Measurements from ENCODE around the gene SLC6A7. TPM values are rescaled to one million over a fixed set of nuclear protein-coding genes. Genes with fewer than 3 reads are reported as not detected.

Gene SLC6A7
- total RNA-seq, 1 donor from 2014 or later: not detected

DNA sequence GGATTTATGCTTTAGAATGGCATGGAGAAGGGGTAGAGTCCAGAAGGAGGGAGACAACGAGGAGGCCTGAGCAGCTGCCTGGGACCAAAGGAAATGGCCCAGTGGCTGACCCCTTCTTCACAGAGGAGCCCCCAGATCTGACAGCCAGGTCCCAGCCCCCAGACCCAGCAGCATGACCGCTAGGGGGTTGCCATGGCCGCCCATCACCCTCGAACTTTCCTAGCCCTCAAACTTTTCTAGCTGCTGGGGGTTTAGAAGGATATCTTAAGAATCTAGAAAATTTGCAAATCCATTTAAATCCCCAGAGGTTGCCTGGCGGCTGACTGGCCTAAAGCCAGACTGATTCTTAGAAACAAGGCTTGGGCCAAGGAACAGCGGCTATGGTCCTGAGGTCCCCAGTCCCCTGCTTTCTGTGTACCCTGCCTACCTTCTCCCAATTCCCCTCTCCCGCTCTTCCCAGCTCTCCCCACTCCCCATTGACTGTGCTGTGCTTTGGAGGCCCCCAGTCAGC is 35.2 kb upstream of the SLC6A7 start:
- no peak for DNase-seq (ENCODE audit: low spot score)
- intact Hi-C loops (cut with DNase I): no loop called here

DNA sequence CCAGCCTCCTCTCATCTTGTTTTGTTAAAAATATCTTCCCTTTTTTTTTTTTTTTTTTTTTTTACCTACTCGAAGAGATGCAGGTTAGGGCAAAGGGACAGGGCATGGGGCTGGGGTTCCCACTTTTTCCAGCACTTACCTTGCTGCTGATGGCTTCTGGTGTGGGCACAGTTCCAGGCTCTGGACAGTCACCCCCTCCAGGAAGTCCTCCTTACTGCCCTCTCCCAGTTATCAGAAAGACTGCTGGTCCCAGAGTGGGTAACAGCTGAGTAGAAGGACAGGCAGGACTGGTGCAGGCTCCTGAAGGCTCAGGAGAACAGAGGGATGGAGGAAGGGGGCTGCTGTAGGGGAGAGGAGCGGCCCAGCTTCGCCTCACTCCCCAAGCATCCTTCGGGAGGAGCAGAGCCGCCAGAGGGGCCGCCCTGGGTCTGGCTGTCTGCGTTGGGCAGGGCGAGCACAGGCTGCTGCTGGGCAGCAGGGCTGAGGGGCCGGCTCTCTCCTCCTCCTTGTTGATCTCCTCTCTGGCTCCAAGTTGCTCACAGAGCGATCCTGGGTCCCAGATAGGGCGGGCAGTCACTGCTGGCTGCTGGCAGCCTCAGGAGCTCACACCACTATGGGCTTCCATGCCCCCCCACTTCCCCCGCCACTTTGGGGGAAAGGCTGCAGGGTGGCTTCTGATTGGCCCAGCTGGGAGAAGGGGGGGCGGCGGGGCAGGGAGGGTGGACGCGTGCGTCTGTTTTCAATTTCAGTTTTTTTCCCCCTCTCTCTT is 34.4 kb upstream of the SLC6A7 start, which contains the start of gene PDGFRB:
Gene PDGFRB (minus strand): TSS at position 588 of the 769 bp plus-strand sequence. CDS start 18,798 bp downstream, outside the sequence.
- intact Hi-C loops (cut with DNase I): loop anchor here (2.0 kb wide), 1 partner anchor 15 kb away; no protein-coding TSS in a partner anchor
- peak; percentile 88 for DNase-seq (ENCODE audit: low spot score)

DNA sequence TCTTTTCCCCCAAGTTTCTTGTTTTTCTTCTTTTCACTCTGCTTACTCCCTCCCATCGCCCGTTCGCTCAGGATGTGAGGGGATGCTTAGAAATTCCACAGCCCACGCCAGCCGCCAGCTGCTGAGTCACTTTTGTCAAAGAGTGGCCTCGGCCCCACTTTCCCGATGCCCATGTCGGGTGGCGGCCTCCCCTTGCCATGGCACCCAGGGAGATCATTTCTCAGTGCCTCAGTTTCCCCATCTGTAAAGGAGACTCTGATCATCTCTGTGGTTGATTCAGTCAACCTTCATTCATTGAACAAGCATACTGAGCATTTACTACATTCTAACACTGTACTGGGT is 33.9 kb upstream of the SLC6A7 start:
- intact Hi-C loops (cut with DNase I): loop anchor here (2.0 kb wide), 1 partner anchor 15 kb away; no protein-coding TSS in a partner anchor
- no peak for DNase-seq (ENCODE audit: low spot score)

DNA sequence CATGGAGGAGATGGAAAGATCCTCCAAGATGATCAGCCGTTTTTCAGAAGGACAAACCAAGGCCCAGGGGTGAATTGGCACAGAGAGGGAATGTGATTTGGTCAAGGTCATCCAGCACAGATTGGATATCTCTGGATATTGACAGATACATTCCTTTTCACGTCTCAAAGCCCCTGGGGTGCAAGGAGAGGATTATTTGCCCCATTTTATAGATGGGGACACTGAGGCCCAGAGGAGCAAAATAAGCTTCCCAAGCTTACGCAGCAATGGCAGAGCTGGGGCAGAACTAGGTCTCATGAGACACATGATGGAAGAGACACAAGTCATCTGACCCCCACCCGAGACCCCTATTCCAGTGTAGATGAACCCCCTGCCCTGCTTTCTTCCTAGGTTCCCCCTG is 33.3 kb upstream of the SLC6A7 start:
- intact Hi-C loops (cut with DNase I): loop anchor here (2.0 kb wide), 1 partner anchor 16 kb away; no protein-coding TSS in a partner anchor
- no peak for DNase-seq (ENCODE audit: low spot score)

DNA sequence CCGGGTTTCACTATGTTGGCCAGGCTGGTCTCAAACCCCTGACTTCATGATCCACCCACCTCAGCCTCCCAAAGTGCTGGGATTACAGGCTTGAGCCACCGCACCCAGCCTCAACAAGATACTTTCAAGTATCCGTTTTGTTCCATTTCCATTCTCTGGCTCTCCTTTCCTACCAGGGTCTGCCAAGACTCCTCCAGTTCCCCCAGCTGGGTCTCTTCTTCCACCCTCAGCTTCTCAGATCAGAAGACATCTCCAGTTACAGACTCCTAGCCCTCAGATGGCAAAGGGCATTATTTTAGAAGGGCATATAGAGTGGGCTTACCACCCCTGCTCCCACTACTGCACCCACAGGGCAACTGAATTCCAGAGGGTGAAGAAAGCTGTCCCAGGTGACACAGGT is 32.7 kb upstream of the SLC6A7 start:
- no peak for DNase-seq (ENCODE audit: low spot score)
- intact Hi-C loops (cut with DNase I): loop anchor here (2.0 kb wide), 1 partner anchor 16 kb away; no protein-coding TSS in a partner anchor

DNA sequence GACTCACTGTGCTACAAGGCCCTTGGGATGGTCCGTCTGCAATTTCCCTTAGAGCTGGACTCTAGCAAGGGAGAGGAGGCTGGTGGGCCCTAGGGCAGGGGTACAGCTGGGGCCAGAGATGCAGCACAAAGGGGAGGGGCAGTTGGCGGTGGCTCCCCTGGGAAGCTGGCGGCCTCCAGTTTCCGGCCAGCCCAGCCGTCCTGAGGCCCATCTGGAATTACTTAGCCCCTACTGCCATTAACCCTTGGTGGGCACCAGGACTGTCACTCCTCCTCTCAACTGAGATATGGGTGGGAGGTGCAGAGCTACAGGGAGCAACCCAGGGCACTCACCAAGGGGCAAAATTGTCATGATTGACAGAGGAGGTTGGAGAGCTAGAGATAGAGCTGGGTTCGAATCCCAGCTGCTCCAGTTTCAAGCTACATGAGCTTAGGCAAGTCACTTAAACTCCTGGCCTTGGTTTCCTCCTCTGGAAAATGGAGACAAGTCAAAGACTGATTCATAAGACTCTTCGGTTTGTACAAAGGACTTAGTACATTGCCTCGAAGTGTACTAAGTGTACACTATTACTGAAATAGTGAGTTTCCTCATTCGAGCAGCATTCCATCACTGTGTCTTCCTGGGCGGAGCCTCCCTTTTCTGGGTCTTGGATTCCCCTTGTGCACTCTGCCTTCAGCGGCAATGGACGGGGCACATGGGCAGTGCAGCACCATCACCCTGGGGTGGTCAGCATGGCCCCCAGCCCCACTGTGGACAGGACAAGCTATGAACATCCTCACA is 31.5 kb upstream of the SLC6A7 start:
- intact Hi-C loops (cut with DNase I): no loop called here
- DNase-seq (ENCODE audit: low spot score): no peak

DNA sequence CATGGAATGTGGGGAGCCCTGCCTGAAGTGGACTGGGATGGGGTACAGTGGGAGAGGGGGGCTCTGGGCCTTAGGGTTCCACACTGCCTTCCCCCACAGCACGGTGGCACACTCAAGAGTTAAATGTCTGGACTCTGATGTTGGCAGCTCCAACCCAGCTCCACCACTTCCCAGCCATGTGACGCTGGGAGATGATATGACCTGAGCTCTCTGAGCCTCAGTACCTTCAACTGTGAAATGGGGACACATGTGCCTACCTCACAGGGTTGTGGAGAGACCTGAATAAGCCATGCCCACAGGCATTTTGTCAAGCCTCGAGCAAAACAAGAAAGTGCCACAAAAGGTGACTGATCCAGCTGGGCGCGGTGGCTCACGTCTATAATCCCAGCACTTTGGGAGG is 30.8 kb upstream of the SLC6A7 start:
- intact Hi-C loops (cut with DNase I): no loop called here
- no peak for DNase-seq (ENCODE audit: low spot score)

DNA sequence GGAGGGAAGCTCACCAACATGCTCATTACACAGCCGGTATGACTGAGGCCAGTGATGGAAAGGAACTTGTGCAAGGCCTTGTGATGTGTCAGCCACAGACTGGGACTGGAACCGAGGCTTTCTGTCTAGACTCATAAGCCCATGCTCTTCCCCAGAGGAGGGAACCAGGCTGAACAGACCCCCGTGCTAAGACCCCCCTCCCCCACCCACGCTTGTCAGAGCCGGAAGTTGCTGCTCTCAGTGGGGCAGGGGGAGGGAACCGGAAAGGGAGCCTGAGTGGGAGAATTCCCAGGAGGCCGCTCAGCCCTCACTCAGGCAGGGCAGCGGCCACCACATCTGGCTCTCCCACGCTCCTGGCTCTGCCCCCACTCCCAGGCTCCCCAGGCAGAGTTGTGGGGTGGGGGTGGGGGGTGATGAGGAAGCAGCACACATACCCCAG is 30.1 kb upstream of the SLC6A7 start:
- intact Hi-C loops (cut with DNase I): no loop called here
- no peak for DNase-seq (ENCODE audit: low spot score)

DNA sequence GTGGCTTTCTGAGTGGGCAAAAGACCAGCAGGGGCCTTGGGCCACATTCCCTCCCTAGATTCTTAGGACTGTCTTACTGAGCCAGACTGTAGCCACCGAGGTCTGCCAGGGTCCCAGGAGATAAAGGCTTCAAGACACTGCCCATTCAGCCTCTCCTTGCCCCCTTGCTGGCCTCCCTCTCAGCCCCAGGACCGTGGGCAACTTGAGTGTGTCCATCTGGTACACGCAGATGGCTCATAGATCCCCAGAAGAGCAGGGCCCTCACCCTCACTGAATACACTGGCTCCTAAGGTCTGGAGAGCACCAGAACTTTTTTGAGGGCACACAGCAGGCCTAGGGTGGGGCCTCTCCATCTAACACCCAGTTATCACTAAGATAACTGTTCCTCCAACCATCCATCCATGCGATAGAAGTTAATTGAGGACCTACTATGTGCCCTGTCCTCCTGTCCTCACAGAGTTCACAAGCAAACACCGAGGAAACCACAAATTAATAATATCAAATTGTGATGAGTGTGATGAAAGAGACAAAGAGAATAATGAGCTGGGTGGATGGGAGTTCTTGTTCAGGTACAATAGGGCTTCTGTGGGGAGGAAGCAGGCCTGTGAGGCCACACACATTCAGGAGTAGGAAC is 29.3 kb upstream of the SLC6A7 start:
- no peak for DNase-seq (ENCODE audit: low spot score)
- intact Hi-C loops (cut with DNase I): loop anchor here (1.0 kb wide), 1 partner anchor 58 kb away; no protein-coding TSS in a partner anchor

DNA sequence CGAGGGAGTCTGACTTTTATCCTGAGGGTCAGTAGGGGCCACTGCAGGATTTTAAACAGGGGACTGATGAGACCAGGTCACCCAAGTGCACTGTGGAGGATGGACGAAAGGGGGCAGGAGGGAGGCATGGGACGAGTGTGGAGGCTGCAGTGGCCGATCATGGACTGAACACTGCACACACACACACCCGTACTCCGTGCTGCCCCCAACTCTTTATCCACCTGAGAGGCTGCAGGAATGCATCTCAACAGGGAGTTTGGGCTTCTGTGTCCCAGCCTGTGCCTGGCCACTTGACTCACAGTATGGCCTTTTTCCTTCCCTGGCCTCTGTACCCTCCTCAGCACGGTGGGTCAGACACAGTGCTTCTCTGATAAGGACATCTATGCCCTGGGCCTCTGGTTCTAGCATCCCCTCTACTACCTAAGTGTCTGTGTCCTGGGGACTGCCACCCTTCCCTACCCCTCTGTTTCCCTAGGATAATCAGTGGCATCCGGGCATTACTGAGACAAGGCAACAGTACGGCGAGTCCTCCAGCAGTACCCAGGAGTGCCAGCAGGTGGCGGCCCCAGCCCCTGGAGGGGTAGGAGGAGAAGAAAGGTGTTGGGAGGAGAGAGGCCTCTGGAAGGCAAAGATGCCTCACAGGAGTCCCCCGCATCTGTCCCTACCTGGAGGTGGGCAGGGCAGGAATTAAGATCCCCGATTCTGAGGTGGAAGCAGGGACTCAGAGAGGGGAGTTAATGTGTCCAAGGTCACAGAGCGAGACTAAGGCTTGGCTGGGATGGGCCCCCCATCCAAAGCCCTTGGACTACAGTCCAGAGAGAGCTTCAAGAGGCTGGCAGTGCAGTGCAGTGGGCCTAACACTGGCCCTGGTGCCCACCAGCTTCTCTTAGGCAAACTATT is 28.4 kb upstream of the SLC6A7 start:
- DNase-seq (ENCODE audit: low spot score): peak; percentile 92
- intact Hi-C loops (cut with DNase I): loop anchor here (1.0 kb wide), 1 partner anchor 57 kb away; no protein-coding TSS in a partner anchor

DNA sequence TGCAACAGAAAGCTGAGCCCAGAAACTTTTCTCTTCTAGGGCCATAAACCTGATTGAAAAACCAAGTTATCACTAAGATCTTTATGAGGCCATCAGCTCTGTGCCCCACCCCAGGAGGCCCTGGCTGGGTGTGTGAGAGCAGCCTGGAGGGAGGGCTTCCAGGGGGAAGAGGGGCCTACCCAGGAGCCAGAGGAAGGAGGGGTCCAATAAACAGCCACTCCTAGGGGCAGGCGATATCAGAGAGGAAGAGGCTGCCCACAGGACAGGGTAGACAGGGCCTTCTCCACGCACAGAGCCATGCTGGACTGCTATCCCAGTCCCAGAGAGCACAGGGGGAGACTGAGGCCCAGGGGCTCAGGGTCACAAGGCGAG is 27.7 kb upstream of the SLC6A7 start:
- intact Hi-C loops (cut with DNase I): no loop called here
- DNase-seq (ENCODE audit: low spot score): no peak

DNA sequence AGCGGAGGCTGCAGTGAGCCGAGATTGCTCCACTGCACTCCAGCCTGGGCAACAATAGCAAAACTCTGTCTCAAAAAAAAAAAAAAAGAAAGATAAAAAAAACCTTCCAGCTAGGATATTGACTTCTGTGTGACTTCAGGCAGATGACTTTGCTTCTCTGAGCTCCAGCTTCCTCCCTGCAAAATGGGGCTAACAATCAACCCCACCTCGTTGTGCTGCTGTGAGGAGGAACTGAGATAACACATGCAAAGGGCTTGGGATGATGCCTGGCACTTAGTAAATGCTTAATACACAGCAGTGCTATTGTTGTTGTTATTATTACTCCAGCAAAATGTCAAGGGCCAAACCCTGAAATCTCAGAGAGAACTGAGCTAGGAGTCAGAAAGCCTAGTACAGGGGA is 26.8 kb upstream of the SLC6A7 start:
- DNase-seq (ENCODE audit: low spot score): no peak
- intact Hi-C loops (cut with DNase I): no loop called here

DNA sequence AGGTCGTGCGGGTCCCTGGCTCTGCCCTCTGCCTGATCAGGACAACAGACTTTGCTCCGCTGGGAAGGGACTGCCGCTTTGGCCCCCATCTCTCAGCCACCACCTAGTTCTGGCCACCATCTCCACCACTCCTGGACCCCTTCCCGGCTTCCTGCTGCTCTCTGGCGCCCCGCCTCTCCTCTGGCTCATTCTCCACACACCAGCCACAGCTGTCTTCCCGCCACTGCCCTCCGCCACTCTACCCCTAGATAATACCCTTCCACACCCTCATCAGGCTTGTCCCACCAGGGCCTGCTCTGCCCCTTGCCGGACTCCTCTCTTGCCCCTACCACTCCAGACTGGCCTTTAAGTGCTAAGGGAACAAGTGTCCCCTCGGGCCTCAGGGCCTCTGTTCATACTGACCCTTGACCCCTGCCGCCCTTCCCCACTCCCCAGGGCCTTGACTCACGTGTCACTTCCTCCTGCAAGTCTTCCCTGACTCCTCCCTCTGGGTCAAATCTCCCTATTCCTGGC is 26.3 kb upstream of the SLC6A7 start:
- intact Hi-C loops (cut with DNase I): no loop called here

DNA sequence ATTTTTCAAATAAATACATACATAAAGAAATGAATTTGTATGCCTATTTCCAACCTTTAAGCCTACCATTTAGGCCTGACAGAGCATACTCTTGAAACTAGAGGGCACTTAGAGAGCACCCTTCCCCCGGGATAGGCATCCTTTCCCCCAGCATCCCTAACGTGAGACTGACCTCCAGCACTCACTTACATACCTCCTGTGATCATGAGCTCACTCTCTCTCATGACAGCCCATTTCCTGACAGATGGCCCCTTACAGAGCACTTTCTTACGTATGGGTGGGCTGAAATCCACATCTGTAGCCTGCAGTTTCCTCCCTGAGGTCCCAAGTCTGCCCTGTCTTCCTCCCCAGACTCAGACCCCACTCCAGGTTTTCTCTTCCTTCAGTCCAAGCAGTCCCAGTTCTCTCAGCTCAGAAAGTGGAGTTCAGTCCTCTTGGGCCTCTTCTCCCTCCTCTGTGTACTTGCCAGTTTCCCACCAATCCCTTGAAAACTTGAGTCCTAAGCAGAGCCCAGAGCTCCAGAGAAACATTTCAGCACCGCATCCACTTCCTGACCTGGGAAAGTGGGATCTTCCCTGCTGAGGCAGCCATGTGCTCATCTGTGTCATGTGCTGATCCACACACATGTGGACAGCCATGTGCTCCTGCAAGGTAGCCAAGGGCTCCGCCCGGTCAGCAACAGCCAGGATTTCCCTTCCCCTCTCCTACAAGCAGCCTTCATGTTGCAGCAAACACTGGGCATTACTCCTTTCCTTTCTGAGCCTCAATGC is 25.5 kb upstream of the SLC6A7 start:
- intact Hi-C loops (cut with DNase I): no loop called here
- DNase-seq (ENCODE audit: low spot score): no peak

More for the DNA sequence above, 26.3 kb upstream of the SLC6A7 start:
- DNase-seq (ENCODE audit: low spot score): no peak

DNA sequence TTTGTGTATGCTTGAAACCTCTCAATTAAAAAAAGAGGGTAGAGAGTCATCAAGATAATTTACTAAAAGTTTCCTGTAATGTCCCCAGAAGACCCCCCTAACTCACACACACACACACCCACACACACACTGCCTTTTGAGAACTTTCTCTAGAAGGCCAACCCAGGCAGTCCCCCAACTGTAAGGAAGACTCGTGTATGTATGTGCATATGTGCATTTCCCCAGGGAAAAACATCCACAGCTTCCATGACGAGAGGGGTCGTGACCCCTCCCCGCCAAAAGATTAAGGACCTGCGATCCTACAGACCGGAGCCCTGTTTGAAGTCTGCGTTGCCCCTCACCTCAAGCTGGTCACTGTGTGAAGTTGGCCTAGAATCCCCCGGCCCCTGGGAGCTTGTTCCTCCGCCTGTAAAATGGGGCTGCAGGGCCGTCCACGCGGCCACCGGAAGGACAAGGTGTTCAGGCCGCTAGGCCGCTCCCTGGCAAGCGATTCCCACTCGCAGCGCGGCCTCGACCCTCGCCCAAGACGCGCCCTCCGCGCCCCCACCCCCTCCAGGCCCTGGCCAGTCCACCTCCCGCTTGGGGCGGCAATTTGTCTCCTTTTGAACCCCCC is 23.7 kb upstream of the SLC6A7 start:
- DNase-seq (ENCODE audit: low spot score): no peak
- intact Hi-C loops (cut with DNase I): no loop called here

DNA sequence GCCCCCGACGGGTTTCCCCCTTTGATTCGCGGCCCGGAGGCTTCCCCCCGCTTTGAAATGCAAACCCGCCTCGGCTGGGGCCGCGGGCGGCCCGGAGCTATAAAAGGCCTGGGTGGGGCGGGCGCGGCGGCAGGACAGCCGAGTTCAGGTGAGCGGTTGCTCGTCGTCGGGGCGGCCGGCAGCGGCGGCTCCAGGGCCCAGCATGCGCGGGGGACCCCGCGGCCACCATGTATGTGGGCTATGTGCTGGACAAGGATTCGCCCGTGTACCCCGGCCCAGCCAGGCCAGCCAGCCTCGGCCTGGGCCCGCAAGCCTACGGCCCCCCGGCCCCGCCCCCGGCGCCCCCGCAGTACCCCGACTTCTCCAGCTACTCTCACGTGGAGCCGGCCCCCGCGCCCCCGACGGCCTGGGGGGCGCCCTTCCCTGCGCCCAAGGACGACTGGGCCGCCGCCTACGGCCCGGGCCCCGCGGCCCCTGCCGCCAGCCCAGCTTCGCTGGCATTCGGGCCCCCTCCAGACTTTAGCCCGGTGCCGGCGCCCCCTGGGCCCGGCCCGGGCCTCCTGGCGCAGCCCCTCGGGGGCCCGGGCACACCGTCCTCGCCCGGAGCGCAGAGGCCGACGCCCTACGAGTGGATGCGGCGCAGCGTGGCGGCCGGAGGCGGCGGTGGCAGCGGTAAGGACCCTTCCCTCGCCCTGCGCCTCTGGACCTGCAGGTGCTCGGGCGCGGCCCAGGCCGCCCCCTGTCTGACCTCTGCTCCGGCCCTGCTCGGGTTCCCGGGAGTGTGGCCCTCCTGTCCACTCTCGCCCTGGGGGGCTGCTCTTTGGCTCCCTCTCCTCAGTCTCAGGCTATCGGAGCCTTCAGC is 23.0 kb upstream of the SLC6A7 start, which contains the start of gene CDX1:
Gene CDX1 (plus strand): TSS at position 129 of the 862 bp plus-strand sequence. CDS start 99 bp downstream, at position 228.
- DNase-seq (ENCODE audit: low spot score): no peak
- intact Hi-C loops (cut with DNase I): no loop called here

DNA sequence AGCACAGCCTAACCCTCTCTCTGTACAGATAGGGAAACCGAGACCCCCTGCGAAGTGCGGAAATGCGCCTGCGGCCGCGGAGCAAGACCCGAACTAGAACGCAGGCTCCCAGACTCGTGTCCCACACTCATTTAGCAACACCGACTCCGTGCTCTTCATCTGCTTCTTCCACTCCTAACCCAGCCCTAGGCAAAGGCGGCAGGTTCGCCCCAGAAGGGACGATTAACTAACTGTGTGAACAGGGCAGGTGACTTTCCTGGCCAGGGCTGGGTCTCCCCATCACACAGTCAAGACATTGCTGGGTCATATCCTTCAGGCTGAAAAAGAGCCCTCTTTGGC is 22.4 kb upstream of the SLC6A7 start:
- DNase-seq (ENCODE audit: low spot score): no peak

More for the DNA sequence above, 22.4 kb upstream of the SLC6A7 start:
- intact Hi-C loops (cut with DNase I): no loop called here

Data from cardiac septum (tissue), 1 donor.